Mononuclear cell (primary cell): ENCODE results near the gene LSS. TPM values are rescaled to one million over a fixed set of nuclear protein-coding genes. Genes with fewer than 3 reads are reported as not detected.
"Not testable (repeated sequence)": the region's sequence is repeated elsewhere in the genome, so short reads cannot be mapped to it uniquely, and the experiment has no call there.

Experiments used
- H3K27me3 ChIP-seq: 2 replicates; pipeline ENCODE4 v1.6.0; 2011; ENCODE audit warnings: low read length, control low read depth; ENCODE audit not compliant: insufficient read depth
- H3K4me1 ChIP-seq: 2 replicates; pipeline ENCODE4 v1.5.1; 2011; ENCODE audit warnings: mild to moderate bottlenecking, low read length, control low read depth; ENCODE audit not compliant: insufficient read depth
- H3K4me3 ChIP-seq: 2 replicates; pipeline ENCODE4 v1.5.1; 2011; ENCODE audit warnings: mild to moderate bottlenecking, low read length, moderate library complexity
- H3K9me3 ChIP-seq: 2 replicates; pipeline ENCODE4 v1.5.1; 2011; ENCODE audit warnings: low read depth, mild to moderate bottlenecking, control low read depth, low read length
- total RNA-seq: library from RNA; depleted of rRNA; stranded (reverse); fragments of >200 nt; gene quantifications from one replicate; pipeline ENCODE4 v1.2.3, GENCODE V29; 2012

The LSS gene
- total RNA-seq, 1 donor = 9.6 TPM

- Histone ChIP-seq H3K4me3 (no peak overlapping the region), H3K27me3 (no peaks in the 10 kb centered on the region), H3K4me1 (no peaks in the 10 kb centered on the region), H3K9me3 (no peaks in the 10 kb centered on the region)
Observed at GRCh38 chr21:46206163-46207005, 22.2 kb downstream of the LSS start.

DNA sequence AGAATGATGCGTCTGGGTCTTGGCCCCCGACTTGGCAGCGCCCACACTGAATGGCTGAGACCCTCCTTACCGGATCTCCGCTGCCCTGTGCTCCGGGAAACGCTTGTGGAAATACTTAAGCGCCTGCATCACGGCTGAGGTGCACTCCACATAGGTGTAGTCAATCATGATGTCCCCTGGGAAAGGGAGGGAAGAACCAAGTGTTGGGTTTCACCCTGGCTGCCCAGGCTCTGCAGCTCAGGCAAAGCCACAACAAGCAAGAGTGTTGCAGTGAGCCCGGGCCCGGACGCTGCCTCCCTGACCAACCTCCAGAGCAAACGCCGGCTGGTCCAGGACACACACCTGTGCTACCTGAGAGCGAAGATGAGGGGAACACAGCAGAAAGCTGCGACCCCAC lies 22.8 kb downstream of the LSS start:
- Histone ChIP-seq H3K4me3 (no peak overlapping the region), H3K4me1 (no peaks in the 10 kb centered on the region), H3K27me3 (no peaks in the 10 kb centered on the region), H3K9me3 (no peaks in the 10 kb centered on the region)

DNA sequence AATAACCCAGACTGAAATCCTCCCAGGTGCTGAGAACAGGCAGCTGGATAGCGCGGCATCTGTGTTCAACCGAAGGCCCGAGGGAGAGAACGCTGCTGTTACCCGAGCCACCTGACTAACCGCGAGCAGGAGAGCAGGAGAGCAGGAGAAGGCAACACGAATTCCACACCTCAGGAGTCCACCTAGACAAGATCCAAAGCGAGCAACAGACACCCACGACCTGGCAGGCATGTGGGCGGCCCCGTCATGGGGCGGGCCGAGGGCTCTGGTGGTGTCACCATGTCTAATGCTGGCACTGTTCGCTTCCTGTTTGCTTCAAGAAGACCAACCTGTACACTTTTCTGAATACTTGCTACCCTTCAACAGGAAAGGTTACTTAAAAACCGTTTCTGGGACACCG lies 23.4 kb downstream of the LSS start:
- Histone ChIP-seq H3K27me3 (no peaks in the 10 kb centered on the region), H3K4me1 (no peaks in the 10 kb centered on the region), H3K9me3 (no peaks in the 10 kb centered on the region), H3K4me3 (no peak overlapping the region)

DNA sequence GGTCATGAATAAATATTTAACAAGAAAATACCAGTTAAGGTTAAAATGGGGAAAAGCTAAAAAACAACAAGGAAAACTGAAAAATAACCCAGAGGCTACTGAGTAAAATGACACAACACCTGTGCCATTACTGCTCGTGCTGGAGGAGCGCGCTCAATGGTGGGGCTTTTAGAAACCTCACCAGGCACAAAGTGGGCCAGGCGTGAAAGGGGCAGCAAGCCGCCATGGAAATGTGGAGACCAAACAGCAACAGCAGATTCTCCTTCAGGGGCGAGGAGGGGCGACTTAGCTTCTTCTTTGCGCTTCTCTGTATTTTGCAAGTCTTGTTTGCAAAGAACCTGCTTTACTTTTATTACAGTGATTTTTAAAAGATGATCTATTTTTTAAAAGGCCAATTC lies 25.4 kb downstream of the LSS start:
- H3K4me1 ChIP-seq = no peaks in the 10 kb centered on the region
- H3K27me3 ChIP-seq = no peaks in the 10 kb centered on the region
- H3K9me3 ChIP-seq = no peaks in the 10 kb centered on the region
- no peak overlapping the region for H3K4me3 ChIP-seq

DNA sequence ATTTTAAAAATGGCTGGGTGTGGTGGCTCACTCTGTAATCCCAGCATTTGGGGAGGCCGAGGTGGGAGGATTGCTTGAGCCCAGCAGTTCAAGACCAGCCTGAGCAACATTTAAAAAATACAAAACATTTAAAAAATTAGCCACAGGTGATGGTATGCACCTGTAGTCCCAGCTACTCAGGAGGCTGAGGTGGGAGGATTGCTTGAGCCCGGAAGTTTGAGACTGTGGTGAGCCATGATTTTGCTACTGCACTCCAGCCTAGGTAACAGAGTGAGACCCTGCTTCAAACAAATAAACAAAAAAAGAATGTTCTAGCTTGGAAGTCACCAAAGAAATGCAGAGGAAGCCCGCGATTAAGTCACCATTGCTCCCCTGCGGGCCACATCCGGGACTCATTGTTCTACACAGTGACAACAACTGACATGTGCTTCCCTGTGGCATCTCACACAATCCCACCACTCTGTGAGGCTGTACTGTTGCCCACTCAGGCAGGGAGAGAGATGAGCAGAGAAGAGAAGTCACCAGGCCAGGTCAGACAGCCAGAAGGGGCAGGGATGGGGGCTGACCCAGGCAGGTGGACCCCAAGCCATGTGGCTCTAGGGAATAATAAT lies 25.9 kb downstream of the LSS start:
- no peaks in the 10 kb centered on the region for H3K27me3 ChIP-seq
- H3K4me3 ChIP-seq = no peak overlapping the region
- no peaks in the 10 kb centered on the region for H3K9me3 ChIP-seq
- H3K4me1 ChIP-seq = no peaks in the 10 kb centered on the region

GRCh38 chr21:46200877-46201803 lies 27.4 kb downstream of the LSS start:
- H3K27me3 ChIP-seq, H3K4me3 ChIP-seq, H3K4me1 ChIP-seq, H3K9me3 ChIP-seq: not testable (repeated sequence)

DNA sequence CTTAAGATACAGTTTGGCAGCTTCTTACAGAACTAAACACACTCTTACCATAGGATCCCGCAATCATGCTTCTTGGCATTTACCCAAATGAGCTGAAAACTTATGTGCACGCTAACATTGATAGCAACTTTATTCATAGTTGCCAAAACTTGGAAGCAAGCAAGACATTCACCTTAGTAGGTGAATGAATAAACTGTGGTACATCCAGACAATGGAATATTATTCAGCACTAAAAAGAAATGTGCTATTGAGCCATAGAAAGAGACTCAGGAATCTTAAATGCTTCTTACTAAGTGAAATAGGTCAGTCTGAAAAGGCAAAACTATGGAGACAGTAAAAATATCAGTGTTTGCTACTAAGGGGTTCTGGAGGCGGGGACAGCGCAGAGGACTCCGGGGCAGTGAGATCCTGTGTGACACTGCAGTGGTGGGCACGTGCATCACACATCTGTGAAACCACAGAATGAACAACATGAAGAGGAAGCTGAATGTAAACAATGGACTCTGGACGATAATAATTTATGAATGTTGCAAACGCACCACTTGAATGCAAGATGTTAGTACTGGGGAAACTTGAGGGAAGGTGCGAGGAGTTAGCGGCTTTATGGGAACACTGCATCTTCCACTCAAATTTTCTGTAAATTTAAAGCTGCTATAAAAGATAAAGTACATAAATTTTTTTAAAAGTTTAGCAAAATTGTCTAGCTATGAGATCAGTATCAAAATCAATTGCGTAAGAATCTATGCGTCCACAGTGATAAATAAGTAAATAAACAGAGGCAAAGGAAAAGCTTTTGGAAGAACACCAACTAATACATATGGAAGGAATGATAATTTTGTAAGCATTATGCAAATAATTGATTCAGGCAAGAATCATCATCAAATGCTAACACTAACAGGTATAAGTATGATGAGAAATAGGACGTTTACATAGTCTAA lies 28.9 kb downstream of the LSS start:
- no peaks in the 10 kb centered on the region for H3K9me3 ChIP-seq
- no peak overlapping the region for H3K4me3 ChIP-seq
- H3K27me3 ChIP-seq = no peaks in the 10 kb centered on the region
- H3K4me1 ChIP-seq = no peaks in the 10 kb centered on the region

DNA sequence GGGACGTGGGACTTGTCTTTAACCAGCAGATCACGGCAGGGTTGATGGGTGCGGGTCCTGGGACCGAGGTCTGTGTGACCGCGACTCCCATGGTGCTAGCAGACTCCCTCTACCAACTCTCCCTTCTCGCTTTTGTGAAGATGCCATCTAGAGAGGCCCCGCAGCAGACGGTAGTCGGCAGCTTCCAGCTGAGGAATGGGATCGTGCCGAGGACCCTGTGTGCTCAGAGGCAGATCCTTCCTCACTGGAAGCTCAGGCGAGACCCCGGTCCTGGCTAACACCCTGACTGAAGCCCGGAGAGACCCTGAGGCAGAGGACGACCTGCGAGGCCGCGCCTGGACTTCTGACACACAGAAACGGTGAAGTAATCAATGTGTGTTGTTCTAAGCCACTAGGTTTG lies 31.8 kb downstream of the LSS start:
- Histone ChIP-seq H3K9me3 (no peaks in the 10 kb centered on the region), H3K27me3 (no peaks in the 10 kb centered on the region), H3K4me3 (no peak overlapping the region), H3K4me1 (no peaks in the 10 kb centered on the region)

DNA sequence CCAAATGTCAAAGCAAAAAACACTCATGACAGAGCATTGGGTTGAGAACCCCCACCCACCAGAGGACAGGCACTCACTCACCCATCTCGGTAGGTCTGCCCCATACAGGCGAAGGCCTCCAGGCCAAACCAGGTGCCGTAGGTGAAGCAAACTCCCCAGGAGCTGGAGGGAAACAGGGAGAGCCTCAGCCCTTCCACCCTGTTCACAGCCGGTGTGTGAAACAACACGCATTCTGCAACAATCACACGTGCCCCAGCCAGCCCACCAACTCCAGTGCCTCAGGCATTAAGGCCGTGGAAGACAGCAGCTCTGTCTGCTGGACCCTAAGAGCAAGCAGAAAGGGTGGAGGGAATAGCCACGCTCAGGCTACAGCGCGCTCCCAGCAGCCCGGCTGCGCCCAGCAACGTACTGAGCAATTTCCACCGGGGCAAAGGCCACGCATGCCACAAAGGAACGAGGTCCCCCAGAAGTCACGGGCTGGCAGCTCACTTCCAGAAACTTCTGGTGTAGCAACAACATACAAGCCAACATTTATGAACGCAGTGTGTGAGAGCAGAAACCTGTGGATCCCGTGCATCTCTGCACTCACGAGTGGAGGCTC lies 32.9 kb downstream of the LSS start:
- Histone ChIP-seq H3K4me1 (no peaks in the 10 kb centered on the region), H3K4me3 (no peak overlapping the region), H3K27me3 (no peaks in the 10 kb centered on the region), H3K9me3 (no peaks in the 10 kb centered on the region)

- Histone ChIP-seq H3K4me1 (no peaks in the 10 kb centered on the region), H3K9me3 (no peaks in the 10 kb centered on the region), H3K4me3 (no peak overlapping the region), H3K27me3 (no peaks in the 10 kb centered on the region)
Observed at GRCh38 chr21:46194374-46195334, 33.9 kb downstream of the LSS start.

DNA sequence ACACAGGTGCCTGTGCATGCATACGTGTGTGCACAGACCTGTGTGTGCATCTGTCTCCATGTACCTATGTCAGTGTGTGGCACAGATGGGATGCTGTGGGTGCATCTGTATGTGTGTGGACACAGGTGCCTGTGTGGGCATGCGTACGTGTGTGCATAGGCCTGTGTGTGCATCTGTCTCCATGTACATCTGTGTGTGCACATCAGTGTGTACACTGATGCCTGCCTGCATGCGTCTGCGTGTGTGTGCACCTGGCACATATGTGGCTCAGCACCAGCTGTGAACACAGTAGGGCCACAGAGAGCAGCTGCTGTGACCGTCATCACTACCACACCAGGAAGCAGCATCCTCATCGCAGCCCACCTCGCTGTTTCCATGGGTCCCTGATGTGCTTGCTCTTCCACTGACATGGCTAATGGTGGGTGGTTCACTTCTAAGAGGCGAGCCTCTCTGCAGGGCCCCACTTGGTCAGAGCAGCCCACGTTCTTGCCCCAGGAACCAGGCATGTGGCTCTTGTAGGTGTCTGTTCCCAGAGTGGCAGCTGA lies 34.7 kb downstream of the LSS start:
- H3K4me1 ChIP-seq = no peaks in the 10 kb centered on the region
- H3K4me3 ChIP-seq = no peak overlapping the region
- H3K9me3 ChIP-seq = no peaks in the 10 kb centered on the region
- H3K27me3 ChIP-seq = no peaks in the 10 kb centered on the region

GRCh38 chr21:46191686-46192575 lies 36.6 kb downstream of the LSS start:
- H3K4me3 ChIP-seq = no peak overlapping the region
- H3K9me3 ChIP-seq = no peaks in the 10 kb centered on the region
- no peaks in the 10 kb centered on the region for H3K27me3 ChIP-seq
- no peaks in the 10 kb centered on the region for H3K4me1 ChIP-seq
